Brain microvascular endothelial cell (primary cell): ENCODE results near the gene ANKRD40.
"Not testable (repeated sequence)": the region's sequence is repeated elsewhere in the genome, so short reads cannot be mapped to it uniquely, and the experiment has no call there.

Source experiments
- DNase-seq: peaks from one replicate; pipeline ENCODE4 v3.0.0-alpha.2; 2020
- H3K27ac ChIP-seq: fragments of 250-450 bp; sonication (Bioruptor Pico); 2 replicates; pipeline ENCODE4 v1.5.1; 2020; ENCODE audit warnings: mild to moderate bottlenecking, moderate library complexity
- H3K27me3 ChIP-seq: fragments of 250-450 bp; sonication (Bioruptor Pico); replicated peaks from 2 replicates; pipeline ENCODE4 v1.5.1; 2020; ENCODE audit warnings: mild to moderate bottlenecking
- H3K36me3 ChIP-seq: fragments of 250-450 bp; sonication (Bioruptor Pico); replicated peaks from 2 replicates; pipeline ENCODE4 v1.5.1; 2020; ENCODE audit warnings: mild to moderate bottlenecking
- H3K4me3 ChIP-seq: 2 replicates; pipeline ENCODE4 v1.5.1; 2011; ENCODE audit warnings: low read depth, mild to moderate bottlenecking, control low read depth, low read length, moderate library complexity
- in situ Hi-C: cut with HindIII; loops from 2 replicates; pipeline ENCODE4 v1.10.0; 2017; ENCODE audit warnings: low sequenced_read_pairs, low pct_ligation_motif_present
- TF ChIP-seq, protein P1 (sequence below): IDR thresholded peaks from 2 replicates; pipeline ENCODE4 v1.5.1; 2011; ENCODE audit warnings: low read depth, mild to moderate bottlenecking, moderate library complexity, low read length, control low read depth, inconsistent platforms; ENCODE audit errors: missing control alignments

The ANKRD40 gene

DNA sequence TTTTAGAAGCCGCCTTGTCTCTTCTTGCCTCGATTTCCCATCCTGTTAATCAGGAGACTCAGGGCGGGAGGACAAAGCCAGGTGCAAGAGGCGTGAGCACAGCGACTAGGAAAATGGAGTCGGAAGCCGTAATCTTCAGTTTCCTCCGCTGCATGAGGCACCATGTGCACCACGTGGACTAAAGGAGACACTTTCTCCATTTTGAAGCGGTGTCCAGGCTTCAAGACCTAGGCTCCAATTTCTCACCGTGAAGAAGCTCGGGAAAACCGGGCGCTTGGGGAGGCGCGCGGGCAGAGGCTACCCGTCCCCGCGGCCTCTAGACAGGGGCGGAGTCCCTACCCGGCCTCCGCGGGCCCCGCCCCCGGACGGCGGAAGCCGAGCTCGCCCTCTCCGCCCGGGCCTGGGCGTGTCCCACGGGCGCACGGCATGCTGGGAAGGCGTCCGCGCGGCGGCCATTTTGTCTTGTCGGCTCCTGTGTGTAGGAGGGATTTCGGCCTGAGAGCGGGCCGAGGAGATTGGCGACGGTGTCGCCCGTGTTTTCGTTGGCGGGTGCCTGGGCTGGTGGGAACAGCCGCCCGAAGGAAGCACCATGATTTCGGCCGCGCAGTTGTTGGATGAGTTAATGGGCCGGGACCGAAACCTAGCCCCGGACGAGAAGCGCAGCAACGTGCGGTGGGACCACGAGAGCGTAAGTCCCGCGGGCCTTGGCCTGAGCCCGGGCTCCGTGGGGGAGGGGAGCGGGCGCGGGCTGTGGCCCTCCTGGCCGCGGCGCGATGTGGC lies 11.6 kb upstream of the ANKRD40 start, which contains the start of gene LUC7L3:
LUC7L3 (plus strand) TSS at position 460 of the 780 bp plus-strand sequence; CDS start at position 590, 130 bp downstream.
- H3K27me3 ChIP-seq, result no peaks in the 10 kb centered on the region
- peaks cover 2% of the 10 kb centered on the region for H3K36me3 ChIP-seq
- DNase-seq, result peak; percentile 89
- H3K27ac ChIP-seq, result peak within 1 kb of the TSS; percentile 99
- peak within 1 kb of the TSS; percentile 90 for H3K4me3 ChIP-seq
- TF ChIP-seq, protein P1, sequence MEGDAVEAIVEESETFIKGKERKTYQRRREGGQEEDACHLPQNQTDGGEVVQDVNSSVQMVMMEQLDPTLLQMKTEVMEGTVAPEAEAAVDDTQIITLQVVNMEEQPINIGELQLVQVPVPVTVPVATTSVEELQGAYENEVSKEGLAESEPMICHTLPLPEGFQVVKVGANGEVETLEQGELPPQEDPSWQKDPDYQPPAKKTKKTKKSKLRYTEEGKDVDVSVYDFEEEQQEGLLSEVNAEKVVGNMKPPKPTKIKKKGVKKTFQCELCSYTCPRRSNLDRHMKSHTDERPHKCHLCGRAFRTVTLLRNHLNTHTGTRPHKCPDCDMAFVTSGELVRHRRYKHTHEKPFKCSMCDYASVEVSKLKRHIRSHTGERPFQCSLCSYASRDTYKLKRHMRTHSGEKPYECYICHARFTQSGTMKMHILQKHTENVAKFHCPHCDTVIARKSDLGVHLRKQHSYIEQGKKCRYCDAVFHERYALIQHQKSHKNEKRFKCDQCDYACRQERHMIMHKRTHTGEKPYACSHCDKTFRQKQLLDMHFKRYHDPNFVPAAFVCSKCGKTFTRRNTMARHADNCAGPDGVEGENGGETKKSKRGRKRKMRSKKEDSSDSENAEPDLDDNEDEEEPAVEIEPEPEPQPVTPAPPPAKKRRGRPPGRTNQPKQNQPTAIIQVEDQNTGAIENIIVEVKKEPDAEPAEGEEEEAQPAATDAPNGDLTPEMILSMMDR, result no peak
- in situ Hi-C loops, result no loop called here

DNA sequence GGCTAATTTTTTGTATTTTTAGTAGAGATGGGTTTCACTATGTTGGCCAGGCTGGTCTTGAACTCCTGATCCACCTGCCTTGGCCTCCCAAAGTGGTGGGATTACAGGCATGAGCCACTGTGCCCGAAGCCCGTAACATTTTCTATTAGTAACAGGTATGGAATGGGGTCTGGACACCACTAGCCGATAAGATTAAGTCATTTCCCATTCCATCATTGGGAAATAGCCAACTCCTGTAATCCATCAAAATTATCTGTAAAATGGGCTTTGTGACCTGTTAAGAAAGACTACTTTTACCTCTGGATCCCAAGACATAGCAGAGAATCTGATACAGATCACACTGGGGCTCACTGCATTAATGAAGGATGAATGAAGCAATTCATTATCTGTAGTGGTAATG lies 7.8 kb upstream of the ANKRD40 start:
- in situ Hi-C loops, result no loop called here
- H3K27me3 ChIP-seq, result no peaks in the 10 kb centered on the region
- no peak overlapping the region for H3K4me3 ChIP-seq
- H3K27ac ChIP-seq, result no peak overlapping the region
- H3K36me3 ChIP-seq, result peaks cover 2% of the 10 kb centered on the region
- DNase-seq, result no peak
- TF ChIP-seq, protein P1, result no peak

DNA sequence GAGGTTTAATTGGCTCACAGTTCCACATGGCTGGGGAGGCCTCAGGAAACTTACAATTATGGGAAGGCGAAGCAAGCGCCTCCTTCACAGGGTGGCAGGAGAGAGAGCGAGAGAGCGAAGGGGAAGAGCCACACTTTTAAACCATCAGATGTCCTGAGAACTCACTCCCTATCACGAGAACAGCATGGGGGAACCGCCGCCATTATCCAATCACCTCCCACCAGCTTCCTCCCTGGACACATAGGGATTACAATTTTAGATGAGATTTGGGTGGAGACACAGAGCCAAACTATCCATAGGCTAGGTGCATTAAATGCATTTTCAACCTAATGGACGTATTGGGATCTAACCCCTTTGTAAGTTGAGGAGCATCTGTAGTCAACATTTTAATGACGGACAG lies 4.9 kb upstream of the ANKRD40 start:
- TF ChIP-seq, protein P1, result no peak
- DNase-seq, result no peak
- H3K27ac ChIP-seq, result no peak overlapping the region
- H3K36me3 ChIP-seq, result no peaks in the 10 kb centered on the region
- H3K27me3 ChIP-seq, result no peaks in the 10 kb centered on the region
- H3K4me3 ChIP-seq, result no peak overlapping the region
- in situ Hi-C loops, result no loop called here

DNA sequence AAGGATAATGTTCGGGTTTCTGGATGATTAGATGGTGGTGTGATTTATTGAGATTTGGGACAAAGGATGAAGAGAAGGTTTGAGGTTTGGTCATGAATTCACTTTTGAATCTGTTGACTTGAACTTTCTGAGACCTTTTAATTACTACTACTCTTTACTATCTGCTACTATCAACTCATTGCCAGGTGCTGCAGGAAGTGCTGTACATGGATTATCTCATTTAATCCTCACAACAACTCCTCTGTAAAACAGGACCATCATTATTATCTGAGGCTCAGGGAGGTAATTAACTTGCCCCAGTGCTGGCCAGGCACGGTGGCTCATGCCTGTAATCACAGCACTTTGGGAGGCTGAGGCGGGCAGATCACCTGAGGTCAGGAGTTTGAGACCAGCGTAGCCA lies 2.9 kb upstream of the ANKRD40 start:
- H3K4me3 ChIP-seq, result no peak overlapping the region
- in situ Hi-C loops, result no loop called here
- no peak overlapping the region for H3K27ac ChIP-seq
- H3K36me3 ChIP-seq, result no peaks in the 10 kb centered on the region
- DNase-seq, result no peak
- no peaks in the 10 kb centered on the region for H3K27me3 ChIP-seq
- TF ChIP-seq, protein P1, result no peak

DNA sequence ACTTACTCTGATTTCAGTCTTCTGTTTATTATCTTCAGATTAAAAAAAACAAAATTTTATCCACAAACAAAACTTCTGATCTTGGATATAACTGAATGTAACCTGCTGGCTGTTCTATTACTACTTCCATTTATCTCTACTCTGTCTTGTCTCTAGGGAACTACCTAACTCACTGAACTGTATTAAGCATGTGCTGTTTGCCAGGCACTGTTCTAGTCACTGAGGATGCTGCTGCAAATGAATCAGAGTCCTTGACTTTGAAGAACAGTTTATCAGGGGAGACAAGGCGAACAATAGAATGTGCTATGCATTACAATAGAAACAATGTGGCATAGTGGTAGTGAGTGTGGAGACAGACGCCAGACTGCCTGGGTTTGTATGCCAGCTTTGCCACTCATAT lies 2.3 kb upstream of the ANKRD40 start:
- no peak for DNase-seq
- no peaks in the 10 kb centered on the region for H3K27me3 ChIP-seq
- H3K36me3 ChIP-seq, result no peaks in the 10 kb centered on the region
- in situ Hi-C loops, result no loop called here
- H3K4me3 ChIP-seq, result no peak overlapping the region
- TF ChIP-seq, protein P1, result no peak
- H3K27ac ChIP-seq, result no peak overlapping the region

DNA sequence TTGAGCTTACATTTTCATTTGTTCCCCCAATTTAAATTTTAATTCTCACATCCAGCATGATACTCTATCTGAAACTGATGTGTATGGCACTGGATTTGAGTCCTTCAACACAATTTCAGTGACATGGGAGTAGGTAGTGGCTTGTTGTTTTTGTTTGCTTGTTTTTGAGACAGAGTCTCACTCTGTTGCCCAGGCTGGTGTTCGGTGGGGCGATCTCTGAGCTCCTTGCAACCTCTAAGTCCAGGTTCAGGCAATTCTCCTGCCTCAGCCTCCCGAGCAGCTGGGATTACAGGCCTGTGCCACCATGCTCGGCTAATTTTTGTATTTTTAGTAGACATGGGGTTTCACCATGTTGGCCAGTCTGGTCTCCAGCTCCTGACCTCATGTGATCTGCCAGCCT lies 1.3 kb upstream of the ANKRD40 start:
- H3K4me3 ChIP-seq, DNase-seq, H3K36me3 ChIP-seq, in situ Hi-C loops, H3K27me3 ChIP-seq: not testable (repeated sequence)
- peak overlapping the region; percentile 83 for H3K27ac ChIP-seq
